Superior temporal gyrus (tissue), 1 donor: ENCODE measurements around the gene CXorf66.
"Not testable (repeated sequence)": the region's sequence is repeated elsewhere in the genome, so short reads cannot be mapped to it uniquely, and the experiment has no call there.

Source experiments
- DNase-seq: peaks from one replicate; pipeline ENCODE4 v3.0.0-alpha.2; 2016; ENCODE audit errors: extremely low spot score

Gene CXorf66

GRCh38 chrX:139965421-139965820, at the start of gene CXorf66:
Gene CXorf66, minus strand, starts transcription at chrX:139965521. Its CDS starts 25 bp downstream, at chrX:139965496.
- DNase-seq: no peak

- no peak for DNase-seq
These were observed 17.5 kb upstream of the CXorf66 start for GRCh38 chrX:139982856-139983255.

GRCh38 chrX:139974471-139974870, 9.2 kb upstream of the CXorf66 start:
- DNase-seq: no peak

GRCh38 chrX:139972629-139973624, 7.6 kb upstream of the CXorf66 start:
- no peak for DNase-seq

GRCh38 chrX:139972113-139972512, 6.8 kb upstream of the CXorf66 start:
- DNase-seq: no peak

GRCh38 chrX:139971394-139971749, 6.1 kb upstream of the CXorf66 start:
- no peak for DNase-seq

- DNase-seq: no peak
These were observed 4.0 kb upstream of the CXorf66 start for GRCh38 chrX:139969286-139969685.

GRCh38 chrX:139967750-139968149, 2.4 kb upstream of the CXorf66 start:
- no peak for DNase-seq

GRCh38 chrX:139967300-139967699, 2.0 kb upstream of the CXorf66 start:
- no peak for DNase-seq

GRCh38 chrX:139966159-139966558, 838 bp upstream of the CXorf66 start:
- DNase-seq: not testable (repeated sequence)

- not testable (repeated sequence) for DNase-seq
These were observed 4.2 kb downstream of the CXorf66 start for GRCh38 chrX:139961091-139961490.

GRCh38 chrX:139949703-139950102, 15.6 kb downstream of the CXorf66 start:
- no peak for DNase-seq

- DNase-seq: no peak
These were observed 20.2 kb downstream of the CXorf66 start for GRCh38 chrX:139945075-139945474.

- DNase-seq: no peak
These were observed 29.1 kb downstream of the CXorf66 start for GRCh38 chrX:139936259-139936658.

GRCh38 chrX:139933904-139934303, 31.4 kb downstream of the CXorf66 start:
- no peak for DNase-seq

GRCh38 chrX:139932901-139933796, 32.2 kb downstream of the CXorf66 start, which contains the start of gene ATP11C:
Gene ATP11C, minus strand, starts transcription at chrX:139933053. Its CDS starts 1,011 bp downstream, at chrX:139932042.
- DNase-seq: peak; percentile 55

GRCh38 chrX:139932073-139932900, 33.0 kb downstream of the CXorf66 start:
- no peak for DNase-seq

- DNase-seq: no peak
These were observed 33.7 kb downstream of the CXorf66 start for GRCh38 chrX:139931646-139932072.

GRCh38 chrX:139930916-139931645, 34.2 kb downstream of the CXorf66 start:
- no peak for DNase-seq

GRCh38 chrX:139930401-139930800, 34.9 kb downstream of the CXorf66 start:
- no peak for DNase-seq

- DNase-seq: no peak
These were observed 35.4 kb downstream of the CXorf66 start for GRCh38 chrX:139929876-139930275.
